ENCODE data around the gene CCDC51. TPM values are rescaled to one million over a fixed set of nuclear protein-coding genes. Genes with fewer than 3 reads are reported as not detected.

CCDC51 gene
- total and polyA plus RNA-seq, 4 donors: 6.6 to 14.4 (median 11.1) TPM

DNA sequence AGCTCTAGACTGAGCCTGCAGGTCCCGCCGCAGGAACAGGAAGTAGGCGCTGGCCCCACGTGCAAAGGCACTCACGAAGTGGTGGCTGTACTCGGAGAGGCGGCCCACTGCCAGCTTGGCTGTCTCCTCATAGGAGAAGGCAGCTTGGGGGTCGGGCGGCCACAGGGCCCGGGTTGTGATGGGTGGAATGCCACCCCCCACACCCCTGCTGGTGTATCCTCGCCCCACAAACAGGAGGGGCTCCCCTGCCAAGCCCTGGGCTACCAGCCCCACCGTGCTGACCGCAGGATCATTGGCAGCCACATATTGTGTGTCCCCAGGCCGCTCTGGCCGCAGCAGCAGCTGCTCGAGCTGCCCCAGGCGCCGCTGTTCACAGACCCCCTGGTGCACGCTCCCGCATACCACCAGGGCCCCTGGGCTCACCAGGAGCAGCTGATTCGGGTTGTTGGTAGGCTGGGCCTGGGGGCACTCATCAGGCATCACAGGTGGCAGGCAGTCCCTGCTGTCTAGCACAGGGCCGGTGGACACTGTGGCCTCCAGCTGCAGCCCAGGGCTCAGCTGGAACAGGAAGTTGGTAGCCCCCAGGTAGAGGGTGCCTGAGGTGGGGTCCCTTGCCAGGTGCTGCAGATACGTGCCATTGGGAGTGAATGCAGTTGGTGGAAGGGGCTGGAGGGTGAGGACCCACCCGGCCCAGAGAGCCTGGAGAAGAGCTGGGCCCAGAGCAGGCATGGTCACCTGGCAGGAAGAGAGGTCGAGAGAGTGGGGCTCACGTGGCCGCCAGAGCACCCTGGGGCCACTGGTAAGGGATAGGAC lies 15.8 kb downstream of the CCDC51 start:
- no peak overlapping the region for H3K27ac ChIP-seq (ENCODE audit: low read depth in 1 of 2, low read length in 1 of 2)
- H3K4me3 ChIP-seq: no peak overlapping the region
- peaks cover 0 to 40% (median 23%) of the 10 kb centered on the region in 5 donors for H3K4me1 ChIP-seq (ENCODE audit: control insufficient read depth in 5 of 5, insufficient read depth in 5 of 5, low read length in 5 of 5)
- no peaks in the 10 kb centered on the region for H3K27me3 ChIP-seq (ENCODE audit: control insufficient read depth in 3 of 3, insufficient read depth in 3 of 3, low read length in 2 of 3)
- peak overlapping the region in 1 of 2 donors; percentile 32 for H3K9ac ChIP-seq (ENCODE audit: insufficient read depth in 1 of 2, low read length in 2 of 2)
- DNase-seq (no peak), ATAC-seq (ENCODE audit: insufficient read depth, low FRiP score) (no peak)
- TF ChIP-seq CTCF (IDR thresholded peaks at IDR 0.05; ENCODE audit: control extremely low read depth, extremely low read depth): no peak
- no peaks in the 10 kb centered on the region for H3K9me3 ChIP-seq (ENCODE audit: control insufficient read depth in 4 of 4, insufficient read depth in 3 of 4, low read length in 3 of 4)
- H3K36me3 ChIP-seq (ENCODE audit: control insufficient read depth in 4 of 4, insufficient read depth in 4 of 4, low read length in 4 of 4): peaks cover 0 to 25% (median 4%) of the 10 kb centered on the region in 4 donors
- 85 to 88% methylated on average over 27 of the region's 27 CpGs for WGBS, 2 donors

DNA sequence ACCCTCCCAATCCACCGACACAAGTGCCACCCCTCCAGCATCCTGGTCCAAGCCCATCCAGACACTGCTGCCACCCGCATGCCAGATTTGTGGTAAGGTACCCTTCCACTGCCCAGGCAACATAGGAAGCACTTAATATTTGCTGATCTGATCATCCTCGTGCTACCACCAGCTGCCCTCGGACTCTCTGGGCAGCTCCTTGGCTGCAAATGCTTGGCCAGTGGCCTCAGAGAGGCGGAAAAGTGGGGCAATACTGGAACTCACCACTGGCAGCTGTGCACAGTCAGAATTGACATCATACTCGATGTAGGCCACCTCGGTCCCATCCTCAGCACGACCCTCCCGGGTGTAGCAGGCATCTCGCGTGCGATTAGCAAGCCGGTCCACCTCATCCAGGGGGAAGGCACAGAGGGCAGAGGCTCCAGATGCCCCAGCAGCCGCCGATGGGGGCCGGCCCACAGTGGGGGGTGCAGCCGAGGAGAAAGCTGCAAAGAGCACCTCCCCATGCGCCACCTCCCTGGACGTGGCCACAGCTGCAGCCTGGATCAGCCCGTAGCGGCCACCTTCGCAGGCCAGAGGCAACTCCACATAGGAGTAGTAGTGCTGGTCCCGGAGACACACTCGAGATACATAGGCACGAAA lies 16.6 kb downstream of the CCDC51 start:
- H3K4me1 ChIP-seq (ENCODE audit: control insufficient read depth in 5 of 5, insufficient read depth in 5 of 5, low read length in 5 of 5): peaks cover 0 to 38% (median 22%) of the 10 kb centered on the region in 5 donors
- H3K36me3 ChIP-seq (ENCODE audit: control insufficient read depth in 4 of 4, insufficient read depth in 4 of 4, low read length in 4 of 4): peaks cover 0 to 30% (median 6%) of the 10 kb centered on the region in 4 donors
- TF ChIP-seq CTCF (IDR thresholded peaks at IDR 0.05; ENCODE audit: control extremely low read depth, extremely low read depth): no peak
- H3K9ac ChIP-seq (ENCODE audit: insufficient read depth in 1 of 2, low read length in 2 of 2): no peak overlapping the region
- H3K27ac ChIP-seq (ENCODE audit: low read depth in 1 of 2, low read length in 1 of 2): no peak overlapping the region
- H3K27me3 ChIP-seq (ENCODE audit: control insufficient read depth in 3 of 3, insufficient read depth in 3 of 3, low read length in 2 of 3): no peaks in the 10 kb centered on the region
- H3K9me3 ChIP-seq (ENCODE audit: control insufficient read depth in 4 of 4, insufficient read depth in 3 of 4, low read length in 3 of 4): no peaks in the 10 kb centered on the region
- no peak for ATAC-seq (ENCODE audit: insufficient read depth, low FRiP score)
- no peak overlapping the region for H3K4me3 ChIP-seq
- no peak for DNase-seq
- WGBS, 2 donors: 87 to 89% methylated on average over 25 of the region's 25 CpGs

- Histone ChIP-seq H3K27me3 (ENCODE audit: control insufficient read depth in 3 of 3, insufficient read depth in 3 of 3, low read length in 2 of 3) (no peaks in the 10 kb centered on the region), H3K27ac (ENCODE audit: low read depth in 1 of 2, low read length in 1 of 2) (no peak overlapping the region), H3K36me3 (ENCODE audit: control insufficient read depth in 4 of 4, insufficient read depth in 4 of 4, low read length in 4 of 4) (peaks cover 0 to 37% (median 6%) of the 10 kb centered on the region in 4 donors), H3K9me3 (ENCODE audit: control insufficient read depth in 4 of 4, insufficient read depth in 3 of 4, low read length in 3 of 4) (no peaks in the 10 kb centered on the region), H3K4me3 (no peak overlapping the region), H3K9ac (ENCODE audit: insufficient read depth in 1 of 2, low read length in 2 of 2) (no peak overlapping the region), H3K4me1 (ENCODE audit: control insufficient read depth in 5 of 5, insufficient read depth in 5 of 5, low read length in 5 of 5) (peaks cover 0 to 31% (median 19%) of the 10 kb centered on the region in 5 donors)
- TF ChIP-seq CTCF (IDR thresholded peaks at IDR 0.05; ENCODE audit: control extremely low read depth, extremely low read depth): no peak
- 94 to 97% methylated on average over 7 to 8 of the region's 8 CpGs for WGBS, 2 donors
- ATAC-seq (ENCODE audit: insufficient read depth, low FRiP score): no peak
- DNase-seq: no peak
These were observed 17.2 kb downstream of the CCDC51 start for GRCh38 chr3:48422681-48423080.

All from lung (tissue), 12 donors.